OCI-LY1 (cell line): ENCODE data around the gene GFI1.

Experiments used
- H2AFZ ChIP-seq: fragments of 200-600 bp; sonication (generic), shearing (Covaris generic); 2 replicates; pipeline ENCODE4 v1.6.0; 2014; ENCODE audit warnings: antibody characterized with exemption, mild to moderate bottlenecking, low read length
- H3F3A ChIP-seq: fragments of 200-600 bp; sonication (generic), shearing (Covaris generic); 2 replicates; pipeline ENCODE4 v1.6.0; 2014; ENCODE audit warnings: mild to moderate bottlenecking, antibody characterized with exemption, low read length, moderate library complexity; ENCODE audit not compliant: insufficient read depth
- H3K27ac ChIP-seq: fragments of 200-600 bp; sonication (generic); 2 replicates; pipeline ENCODE4 v1.5.1; 2014; ENCODE audit warnings: low read length, mixed run types, mild to moderate bottlenecking, low read depth; ENCODE audit not compliant: poor library complexity, severe bottlenecking
- H3K27me3 ChIP-seq: fragments of 200-600 bp; sonication (generic); 2 replicates; pipeline ENCODE4 v1.6.0; 2014; ENCODE audit warnings: antibody characterized with exemption, mild to moderate bottlenecking, low read length, moderate library complexity; ENCODE audit not compliant: insufficient read depth
- H3K36me3 ChIP-seq: fragments of 200-600 bp; sonication (generic); 2 replicates; pipeline ENCODE4 v1.6.1; 2014; ENCODE audit warnings: mild to moderate bottlenecking, antibody characterized with exemption, low read length, moderate library complexity, mixed read lengths; ENCODE audit not compliant: insufficient read depth
- H3K4me1 ChIP-seq: fragments of 200-600 bp; sonication (generic); 2 replicates; pipeline ENCODE4 v1.5.1; 2014; ENCODE audit warnings: mild to moderate bottlenecking, low read length, moderate library complexity; ENCODE audit not compliant: insufficient read depth, severe bottlenecking
- H3K4me2 ChIP-seq: fragments of 200-600 bp; sonication (generic), shearing (Covaris generic); 2 replicates; pipeline ENCODE4 v1.6.1; 2014; ENCODE audit warnings: low read length
- H3K4me3 ChIP-seq: fragments of 200-600 bp; sonication (generic); 2 replicates; pipeline ENCODE4 v1.5.1; 2014; ENCODE audit warnings: low read length, low read depth, mild to moderate bottlenecking, mixed read lengths; ENCODE audit not compliant: poor library complexity, severe bottlenecking
- H3K79me2 ChIP-seq: fragments of 200-600 bp; shearing (Covaris generic); 2 replicates; pipeline ENCODE4 v1.6.1; 2016; ENCODE audit warnings: mixed run types, low read length, mixed read lengths; ENCODE audit not compliant: insufficient read depth
- H3K9ac ChIP-seq: fragments of 200-600 bp; sonication (generic), shearing (Covaris generic); 2 replicates; pipeline ENCODE4 v1.6.1; 2014; ENCODE audit warnings: mild to moderate bottlenecking, low read length, mixed read lengths
- H3K9me2 ChIP-seq: fragments of 200-600 bp; sonication (generic), shearing (Covaris generic); 2 replicates; pipeline ENCODE4 v1.6.1; 2014; ENCODE audit warnings: low read depth, mild to moderate bottlenecking, low read length, mixed read lengths
- H3K9me3 ChIP-seq: fragments of 200-600 bp; shearing (Covaris generic); 2 replicates; pipeline ENCODE4 v1.6.1; 2014; ENCODE audit warnings: low read length, mixed read lengths
- H4K20me1 ChIP-seq: fragments of 200-600 bp; sonication (generic), shearing (Covaris generic); 2 replicates; pipeline ENCODE4 v1.6.0; 2016; ENCODE audit warnings: mild to moderate bottlenecking, low read length; ENCODE audit not compliant: insufficient read depth
- CTCF ChIP-seq: fragments of 200-600 bp; sonication (generic), shearing (Covaris generic); IDR thresholded peaks from 2 replicates; pipeline ENCODE4 v1.5.1; 2017; ENCODE audit warnings: mild to moderate bottlenecking, antibody characterized with exemption, low read length, moderate library complexity, mixed read lengths
- EZH2 ChIP-seq: fragments of 200-600 bp; sonication (generic), shearing (Covaris generic); IDR thresholded peaks from 2 replicates; pipeline ENCODE4 v1.8.0; 2017; ENCODE audit warnings: borderline replicate concordance, mixed run types, mild to moderate bottlenecking, antibody characterized with exemption, low read length, moderate library complexity, mixed read lengths

Gene GFI1

GRCh38 chr1:92488416-92488815 is 1.7 kb upstream of the GFI1 start:
- H3K27me3 ChIP-seq = no peaks in the 10 kb centered on the region
- H2AFZ ChIP-seq = no peak overlapping the region
- no peaks in the 10 kb centered on the region for H3F3A ChIP-seq
- H3K4me1 ChIP-seq = peaks cover 41% of the 10 kb centered on the region
- H3K9me2 ChIP-seq = no peaks in the 10 kb centered on the region
- H3K9me3 ChIP-seq = no peaks in the 10 kb centered on the region
- TF ChIP-seq EZH2 = no peak
- TF ChIP-seq CTCF = no peak
- H3K27ac ChIP-seq = peak overlapping the region; percentile 87
- no peaks in the 10 kb centered on the region for H3K36me3 ChIP-seq
- H3K4me2 ChIP-seq = peak overlapping the region; percentile 83
- H3K4me3 ChIP-seq = peak overlapping the region; percentile 85
- no peaks in the 10 kb centered on the region for H4K20me1 ChIP-seq
- peak overlapping the region; percentile 73 for H3K9ac ChIP-seq
- no peaks in the 10 kb centered on the region; the same call in 1 of the 2 replicates for H3K79me2 ChIP-seq

- H3K9ac ChIP-seq = peak overlapping the region; percentile 73
- no peaks in the 10 kb centered on the region for H3K9me3 ChIP-seq
- H3K4me1 ChIP-seq = peaks cover 50% of the 10 kb centered on the region
- H3F3A ChIP-seq = no peaks in the 10 kb centered on the region
- H3K36me3 ChIP-seq = peaks cover 6% of the 10 kb centered on the region
- H3K9me2 ChIP-seq = no peaks in the 10 kb centered on the region
- peak overlapping the region; percentile 30; the same call in 1 of the 2 replicates for H2AFZ ChIP-seq
- no peaks in the 10 kb centered on the region for H4K20me1 ChIP-seq
- no peak for TF ChIP-seq EZH2
- no peak for TF ChIP-seq CTCF
- H3K27ac ChIP-seq = peak overlapping the region; percentile 87
- H3K4me3 ChIP-seq = peak overlapping the region; percentile 85
- no peaks in the 10 kb centered on the region for H3K27me3 ChIP-seq
- no peaks in the 10 kb centered on the region; the same call in 1 of the 2 replicates for H3K79me2 ChIP-seq
- H3K4me2 ChIP-seq = peak overlapping the region; percentile 83
Observed at GRCh38 chr1:92487078-92487605, 417 bp upstream of the GFI1 start.

DNA sequence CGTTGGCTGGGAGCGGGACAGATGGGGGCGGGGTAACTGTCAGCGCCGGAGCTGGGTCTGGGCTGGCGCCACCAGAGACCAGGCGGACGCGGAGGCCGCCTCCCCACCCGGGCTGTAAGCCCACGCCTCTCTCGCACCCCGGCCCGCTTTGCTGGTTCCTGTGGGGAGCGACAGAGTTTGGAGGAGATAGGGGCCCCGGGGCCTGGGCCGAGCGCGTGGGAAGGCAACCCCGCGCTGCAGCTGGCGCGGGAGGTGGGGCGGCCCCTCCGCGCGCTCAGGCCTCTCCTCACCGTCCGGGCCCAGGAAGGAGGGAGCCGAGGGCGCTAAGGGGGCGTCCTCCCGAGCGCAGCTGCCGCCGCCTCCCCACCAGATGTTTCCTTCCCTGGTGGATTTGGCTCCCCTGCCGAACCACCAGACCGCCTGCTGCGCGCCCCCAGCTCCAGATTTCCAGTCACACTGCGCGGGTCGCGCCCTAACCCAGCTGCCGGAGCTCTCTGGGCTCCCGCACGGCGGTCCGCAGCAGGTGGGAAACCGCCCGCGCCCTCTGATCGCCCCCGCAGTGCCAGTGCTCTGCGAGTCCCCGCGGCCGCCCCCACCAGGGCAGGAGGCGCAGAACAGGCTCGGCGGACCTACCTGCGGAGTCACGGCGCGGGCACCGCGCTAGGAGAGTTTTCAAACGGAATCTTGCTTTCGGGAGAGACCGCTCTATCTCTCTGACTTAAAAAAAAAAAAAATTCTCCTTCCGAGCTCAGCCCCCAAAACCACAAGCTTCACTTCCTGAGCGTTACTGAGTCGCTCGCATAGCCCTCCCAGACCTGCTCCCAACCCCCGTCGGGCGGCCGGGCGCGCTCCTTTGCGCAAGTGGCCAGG is 1.1 kb downstream of the GFI1 start:
- Histone ChIP-seq H3K9me2 (no peaks in the 10 kb centered on the region), H3K27me3 (no peaks in the 10 kb centered on the region), H3K4me2 (peak overlapping the region; percentile 83)

More for the DNA sequence above, 1.1 kb downstream of the GFI1 start:
- Histone ChIP-seq H3K27ac (peak overlapping the region; percentile 87), H3K9me3 (no peaks in the 10 kb centered on the region), H3K4me3 (peak overlapping the region; percentile 85), H3K36me3 (peaks cover 19% of the 10 kb centered on the region), H3K9ac (peak overlapping the region; percentile 73), H4K20me1 (no peaks in the 10 kb centered on the region), H3K4me1 (peaks cover 36% of the 10 kb centered on the region), H3K79me2 (no peaks in the 10 kb centered on the region; the same call in 1 of the 2 replicates), H2AFZ (no peak overlapping the region), H3F3A (no peaks in the 10 kb centered on the region)
- TF ChIP-seq CTCF (peak; percentile 65), EZH2 (no peak)
